GM18907 (cell line): Measurements from ENCODE around the gene RBM19.

ENCODE experiments used
- ATAC-seq: cut with Tn5 transposase; IDR thresholded peaks from one replicate; pipeline ENCODE4 v1.9.1; 2021; ENCODE audit warnings: mild to moderate bottlenecking, moderate library complexity; ENCODE audit not compliant: unreplicated experiment

The RBM19 gene

GRCh38 chr12:113841786-113842185 lies 124.3 kb downstream of the RBM19 start:
- ATAC-seq: no peak

- ATAC-seq: no peak
Measured at GRCh38 chr12:113840401-113841042, 125.6 kb downstream of the RBM19 start.

GRCh38 chr12:113838896-113839295 lies 127.2 kb downstream of the RBM19 start:
- ATAC-seq: no peak

- ATAC-seq: no peak
Measured at GRCh38 chr12:113837528-113838296, 128.4 kb downstream of the RBM19 start.

GRCh38 chr12:113837084-113837483 lies 129.0 kb downstream of the RBM19 start:
- ATAC-seq: no peak

GRCh38 chr12:113835896-113836295 lies 130.2 kb downstream of the RBM19 start:
- ATAC-seq: no peak

- ATAC-seq: no peak
Measured at GRCh38 chr12:113835433-113835832, 130.7 kb downstream of the RBM19 start.

- ATAC-seq: no peak
Measured at GRCh38 chr12:113833422-113833821, 132.7 kb downstream of the RBM19 start.

GRCh38 chr12:113831476-113831875 lies 134.6 kb downstream of the RBM19 start:
- no peak for ATAC-seq

- no peak for ATAC-seq
Measured at GRCh38 chr12:113831016-113831415, 135.1 kb downstream of the RBM19 start.

GRCh38 chr12:113829212-113829611 lies 136.9 kb downstream of the RBM19 start:
- ATAC-seq: no peak

- no peak for ATAC-seq
Measured at GRCh38 chr12:113827539-113828114, 138.5 kb downstream of the RBM19 start.

- no peak for ATAC-seq
Measured at GRCh38 chr12:113826805-113827538, 139.2 kb downstream of the RBM19 start.

GRCh38 chr12:113825705-113826104 lies 140.4 kb downstream of the RBM19 start:
- ATAC-seq: no peak

- no peak for ATAC-seq
Measured at GRCh38 chr12:113823816-113824215, 142.3 kb downstream of the RBM19 start.

- no peak for ATAC-seq
Measured at GRCh38 chr12:113823016-113823415, 143.1 kb downstream of the RBM19 start.

- ATAC-seq: no peak
Measured at GRCh38 chr12:113820842-113821241, 145.3 kb downstream of the RBM19 start.

GRCh38 chr12:113820309-113820708 lies 145.8 kb downstream of the RBM19 start:
- no peak for ATAC-seq

- ATAC-seq: no peak
Measured at GRCh38 chr12:113819495-113819894, 146.6 kb downstream of the RBM19 start.

- ATAC-seq: no peak
Measured at GRCh38 chr12:113818833-113819232, 147.3 kb downstream of the RBM19 start.

- no peak for ATAC-seq
Measured at GRCh38 chr12:113818283-113818682, 147.8 kb downstream of the RBM19 start.
